HuH-7 (cell line): Measurements from ENCODE around the gene LUZP2.

Experiments used
- DNase-seq: peaks from one replicate; pipeline ENCODE4 v3.0.0; 2011; ENCODE audit warnings: low spot score

Gene LUZP2

GRCh38 chr11:24635588-24636290 is 138.9 kb downstream of the LUZP2 start:
- no peak for DNase-seq

GRCh38 chr11:24636291-24636629 is 139.4 kb downstream of the LUZP2 start:
- DNase-seq, result no peak

GRCh38 chr11:24637520-24637919 is 140.7 kb downstream of the LUZP2 start:
- no peak for DNase-seq

- no peak for DNase-seq
Measured at GRCh38 chr11:24642648-24643047, 145.8 kb downstream of the LUZP2 start.

GRCh38 chr11:24645563-24645962 is 148.7 kb downstream of the LUZP2 start:
- no peak for DNase-seq

GRCh38 chr11:24651873-24652272 is 155.0 kb downstream of the LUZP2 start:
- DNase-seq, result no peak

GRCh38 chr11:24653901-24654300 is 157.0 kb downstream of the LUZP2 start:
- DNase-seq, result no peak

GRCh38 chr11:24661331-24661730 is 164.5 kb downstream of the LUZP2 start:
- DNase-seq, result no peak

- no peak for DNase-seq
Measured at GRCh38 chr11:24664399-24664798, 167.5 kb downstream of the LUZP2 start.

GRCh38 chr11:24667353-24667968 is 170.6 kb downstream of the LUZP2 start:
- DNase-seq, result no peak

- DNase-seq, result no peak
Measured at GRCh38 chr11:24678703-24679348, 182.0 kb downstream of the LUZP2 start.

- DNase-seq, result no peak
Measured at GRCh38 chr11:24679821-24680351, 183.0 kb downstream of the LUZP2 start.

- DNase-seq, result no peak
Measured at GRCh38 chr11:24683583-24683982, 186.7 kb downstream of the LUZP2 start.

- no peak for DNase-seq
Measured at GRCh38 chr11:24685821-24686220, 189.0 kb downstream of the LUZP2 start.

- DNase-seq, result no peak
Measured at GRCh38 chr11:24687531-24688147, 190.8 kb downstream of the LUZP2 start.

GRCh38 chr11:24688981-24689380 is 192.1 kb downstream of the LUZP2 start:
- DNase-seq, result no peak

- no peak for DNase-seq
Measured at GRCh38 chr11:24697522-24698111, 200.8 kb downstream of the LUZP2 start.

GRCh38 chr11:24704716-24705115 is 207.9 kb downstream of the LUZP2 start:
- no peak for DNase-seq

GRCh38 chr11:24705474-24705873 is 208.6 kb downstream of the LUZP2 start:
- DNase-seq, result no peak

GRCh38 chr11:24708616-24709015 is 211.8 kb downstream of the LUZP2 start:
- no peak for DNase-seq

- DNase-seq, result no peak
Measured at GRCh38 chr11:24709928-24710565, 213.2 kb downstream of the LUZP2 start.

GRCh38 chr11:24714601-24715000 is 217.7 kb downstream of the LUZP2 start:
- DNase-seq, result no peak
